Activated CD8-positive, alpha-beta memory T cell treated with anti-CD3 and anti-CD28 coated beads, Interleukin-2, amount 50 U/mL, for 48 hours (primary cell): ENCODE data around the gene VMAC.

Experiments used
- DNase-seq: peaks from one replicate; pipeline ENCODE4 v3.0.0-alpha.2; 2020

Gene VMAC

GRCh38 chr19:5932609-5933262 lies 28.1 kb downstream of the VMAC start:
- DNase-seq = no peak

DNA sequence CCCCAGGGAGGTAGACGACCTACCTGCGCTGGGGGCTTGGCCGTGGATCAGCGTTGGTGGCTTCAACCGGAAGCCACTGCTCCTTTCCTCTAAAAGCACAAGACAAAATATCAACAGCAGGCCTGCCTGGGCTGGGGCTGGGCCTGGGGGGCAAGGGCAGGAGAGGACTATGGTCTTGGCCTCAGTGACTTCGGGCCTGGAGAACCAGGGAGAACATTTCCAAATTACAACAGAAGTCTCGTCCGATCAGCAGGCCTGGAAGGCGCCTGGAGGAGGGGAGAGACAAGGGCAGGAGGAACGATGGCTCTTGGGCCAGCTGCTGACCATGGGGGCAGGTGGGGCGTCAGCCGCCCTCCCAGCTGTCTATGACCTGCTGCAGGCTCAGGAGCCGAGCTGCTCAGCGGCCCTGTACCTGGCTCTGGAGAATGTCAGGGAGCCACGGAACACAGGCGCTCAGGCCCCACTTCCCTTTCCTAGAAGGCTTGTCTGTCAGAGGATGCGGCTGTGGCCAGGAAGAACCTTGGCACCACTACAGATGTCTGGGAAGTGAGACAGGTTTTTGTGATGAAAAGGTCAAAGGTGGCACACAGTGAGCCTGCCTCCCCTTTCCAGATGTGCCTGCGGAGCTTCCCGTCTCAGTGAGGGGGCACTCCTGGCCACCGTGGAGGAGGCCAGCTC lies 28.9 kb downstream of the VMAC start:
- no peak for DNase-seq

- no peak for DNase-seq
Measured at GRCh38 chr19:5934069-5934401, 29.4 kb downstream of the VMAC start.

- DNase-seq = no peak
Measured at GRCh38 chr19:5934774-5935472, 30.3 kb downstream of the VMAC start.

GRCh38 chr19:5935473-5936291 lies 31.0 kb downstream of the VMAC start:
- DNase-seq = no peak

- DNase-seq = no peak
Measured at GRCh38 chr19:5936292-5936592, 31.6 kb downstream of the VMAC start.

GRCh38 chr19:5937550-5937949 lies 32.9 kb downstream of the VMAC start:
- DNase-seq = no peak

DNA sequence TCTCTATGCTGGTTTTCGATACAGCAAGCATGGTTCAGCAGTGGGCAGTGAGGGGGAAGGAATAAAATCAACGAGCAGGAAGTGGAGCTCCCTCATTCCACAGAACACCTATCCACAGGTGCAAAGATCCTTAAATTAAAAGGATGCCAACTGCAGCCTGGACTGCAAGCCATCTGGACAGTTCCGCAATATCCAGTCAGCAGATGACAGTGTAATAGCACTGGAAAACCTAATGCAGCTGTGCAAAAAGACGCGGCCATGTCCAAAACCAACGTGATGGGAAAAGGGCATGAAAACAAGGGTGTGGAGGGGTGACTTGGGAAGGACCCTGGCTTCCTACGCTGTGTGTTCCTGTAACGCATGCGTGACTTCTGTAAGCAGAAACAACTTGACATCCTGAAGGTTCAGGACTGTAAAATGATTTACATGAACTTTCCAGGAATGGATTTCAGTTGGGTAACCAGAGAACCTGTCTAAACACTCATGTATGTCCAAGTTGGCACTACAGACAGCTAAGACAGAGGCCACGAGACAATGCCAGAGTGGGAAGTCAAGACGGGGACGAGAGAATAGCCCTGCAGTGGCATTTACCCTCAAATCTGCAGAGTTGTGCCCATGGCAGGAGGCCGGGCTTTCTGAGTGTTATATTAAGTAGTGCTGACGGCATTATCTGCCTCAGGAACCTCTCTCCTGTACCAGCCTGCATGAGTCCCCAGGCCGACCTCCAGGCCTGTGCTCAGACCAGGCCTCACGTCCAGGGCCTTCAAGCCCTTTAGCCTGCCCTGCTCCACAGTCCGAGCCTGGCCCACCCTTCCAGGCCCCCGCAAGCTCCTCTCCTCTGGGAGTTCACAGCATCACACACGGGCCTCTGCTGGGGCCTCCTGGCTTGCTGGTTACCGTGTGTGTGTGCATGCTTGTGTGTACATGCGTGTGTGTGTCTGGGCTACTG lies 35.9 kb downstream of the VMAC start:
- DNase-seq = no peak

- no peak for DNase-seq
Measured at GRCh38 chr19:5941673-5942072, 37.0 kb downstream of the VMAC start.

GRCh38 chr19:5943045-5943444 lies 38.4 kb downstream of the VMAC start:
- no peak for DNase-seq

DNA sequence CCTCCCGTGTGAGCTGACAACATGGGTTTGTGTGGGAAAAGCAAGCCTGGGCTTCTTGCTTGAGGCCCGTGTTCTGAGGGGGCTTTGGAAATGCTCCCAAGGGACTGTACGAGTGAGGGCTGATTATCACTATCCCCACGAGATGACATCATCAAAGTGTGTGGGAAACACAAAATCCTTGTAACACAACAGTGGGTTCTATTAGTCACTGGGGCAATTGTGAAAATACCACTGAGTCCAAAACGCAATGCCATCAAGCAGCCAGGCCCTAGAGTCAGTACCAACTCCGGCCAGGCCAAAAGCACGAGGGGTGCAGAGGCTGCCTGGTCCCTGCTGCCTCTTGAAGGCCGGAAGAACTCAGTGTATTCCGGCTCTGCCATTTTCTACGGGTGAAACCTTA lies 39.0 kb downstream of the VMAC start:
- no peak for DNase-seq

DNA sequence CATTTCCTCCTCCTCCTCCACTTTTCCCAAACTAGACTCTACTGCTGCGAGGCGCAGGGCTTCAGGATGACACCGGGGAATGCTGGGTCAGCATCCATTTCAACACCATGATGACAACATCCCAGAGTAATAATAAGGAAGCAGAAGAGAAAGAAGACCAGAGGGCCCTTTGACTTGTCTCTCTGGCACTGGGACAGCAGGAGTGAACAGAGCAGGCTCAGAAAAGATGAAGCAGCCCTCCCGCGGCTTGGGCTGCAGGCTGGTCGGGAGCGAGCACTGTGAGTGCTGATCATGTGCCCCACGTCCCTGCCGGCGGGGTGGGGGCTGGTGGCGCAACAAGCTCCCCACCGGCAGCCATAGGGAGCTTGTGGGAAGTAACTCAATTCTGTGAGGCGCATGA lies 42.8 kb downstream of the VMAC start:
- DNase-seq = no peak

GRCh38 chr19:5948752-5949564 lies 44.3 kb downstream of the VMAC start:
- no peak for DNase-seq

DNA sequence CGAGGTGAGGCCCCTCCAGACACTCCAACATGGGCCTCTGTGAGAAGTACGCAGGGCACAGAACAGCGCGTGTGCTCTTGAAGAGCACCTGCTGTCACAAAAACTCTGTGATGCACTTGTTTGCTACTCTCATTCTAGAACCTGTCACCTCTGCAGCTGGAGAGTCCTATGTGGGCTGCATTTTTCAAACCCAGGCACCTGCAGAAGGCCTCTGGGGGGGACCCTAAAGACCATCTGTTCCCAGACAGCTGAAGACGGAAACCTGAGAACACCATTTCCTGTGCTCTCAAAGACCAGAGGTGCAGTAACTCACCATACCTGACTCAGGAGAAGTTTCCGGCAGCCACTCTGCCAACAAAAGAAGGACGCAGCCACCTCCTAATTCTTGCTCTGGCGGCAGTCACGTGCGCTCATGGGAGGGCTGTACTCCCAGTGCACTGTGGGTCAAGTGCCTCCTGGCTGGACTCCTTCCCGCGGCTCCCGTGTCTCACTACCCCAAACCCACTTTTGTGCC lies 45.2 kb downstream of the VMAC start:
- DNase-seq = peak; percentile 62

DNA sequence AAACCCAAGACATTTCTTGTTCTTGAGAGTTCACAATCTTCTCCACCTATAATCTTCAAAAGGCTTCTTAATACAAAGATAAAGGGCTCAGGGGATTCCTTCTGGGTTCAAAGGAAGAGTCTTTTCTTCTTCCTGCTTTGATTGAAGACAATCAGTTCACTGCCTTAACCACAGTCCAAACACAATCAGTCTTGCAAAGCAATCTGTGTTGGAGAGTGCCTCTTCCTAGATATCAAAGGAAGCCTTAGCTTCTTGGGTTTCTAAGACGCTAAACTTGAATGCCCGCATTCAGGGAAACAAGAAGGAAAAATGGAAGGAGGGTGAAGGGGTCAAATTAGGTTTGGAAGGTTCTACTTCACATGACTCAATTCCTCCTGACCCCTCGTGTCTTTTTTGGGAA lies 46.1 kb downstream of the VMAC start:
- no peak for DNase-seq

GRCh38 chr19:5951338-5951861 lies 46.7 kb downstream of the VMAC start:
- DNase-seq = no peak

DNA sequence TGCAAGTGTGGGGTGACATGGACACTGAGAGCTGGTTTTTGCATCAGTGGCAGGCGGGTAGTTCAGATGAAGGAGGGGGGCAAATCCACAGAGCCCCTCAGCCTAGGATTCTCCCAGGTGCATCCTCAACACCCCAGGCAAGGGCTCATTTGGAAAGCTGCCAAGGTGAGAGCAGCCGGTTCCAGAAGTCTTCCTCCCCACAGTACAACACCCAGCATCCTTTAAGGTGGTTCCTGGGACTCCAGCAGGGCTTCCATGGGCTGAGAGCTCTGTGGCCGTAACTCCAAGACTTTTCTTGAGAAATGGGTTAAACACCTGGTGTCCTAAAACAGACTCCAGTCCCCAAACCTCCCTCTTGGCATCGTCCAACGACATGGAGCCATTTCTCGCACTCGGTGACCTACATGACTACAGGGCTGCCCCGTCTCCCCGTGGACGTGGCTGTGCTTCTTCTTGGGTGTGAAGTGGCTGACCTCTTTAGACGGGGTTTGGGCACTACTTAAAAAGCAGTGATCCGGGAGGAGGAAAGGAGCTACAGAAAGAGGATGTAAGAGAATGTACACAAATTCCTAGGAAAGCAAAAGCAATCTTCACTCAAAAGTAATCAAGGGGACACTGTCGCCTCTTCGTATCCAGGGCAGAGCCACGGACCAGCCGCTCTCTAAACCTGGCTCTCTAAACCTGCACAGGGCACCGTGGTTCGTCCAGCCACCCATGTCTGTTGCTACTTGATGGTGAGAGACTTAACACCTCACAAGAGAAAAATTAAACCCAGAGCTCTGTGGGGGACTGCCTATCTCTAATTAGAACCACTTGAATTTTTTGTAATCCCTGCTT lies 47.7 kb downstream of the VMAC start:
- no peak for DNase-seq

DNA sequence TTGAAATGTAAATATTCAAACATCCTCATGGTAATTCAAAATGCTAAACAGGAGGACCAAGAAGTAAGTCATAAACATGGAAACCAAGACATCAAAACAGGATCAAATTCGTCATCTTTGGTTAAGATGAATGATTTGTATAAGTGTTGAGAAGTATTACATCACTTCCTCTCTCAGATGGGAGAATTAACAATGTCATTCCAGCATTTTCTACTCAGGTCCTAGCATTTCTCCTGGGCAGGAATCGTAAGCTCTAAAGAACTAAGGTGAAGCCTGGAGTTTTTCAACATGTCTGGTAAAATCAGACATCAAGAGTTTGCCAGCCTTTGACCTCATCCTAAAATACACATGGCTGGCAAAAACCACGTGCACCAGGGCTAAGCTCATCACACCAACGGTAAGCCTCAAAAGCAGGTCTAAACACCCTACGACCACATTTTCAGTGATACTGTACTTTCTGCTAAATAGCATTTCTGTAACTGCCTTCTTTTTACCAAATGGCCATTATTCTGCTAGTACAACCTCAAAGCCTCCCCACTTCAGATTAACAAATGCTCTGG lies 48.4 kb downstream of the VMAC start:
- no peak for DNase-seq

DNA sequence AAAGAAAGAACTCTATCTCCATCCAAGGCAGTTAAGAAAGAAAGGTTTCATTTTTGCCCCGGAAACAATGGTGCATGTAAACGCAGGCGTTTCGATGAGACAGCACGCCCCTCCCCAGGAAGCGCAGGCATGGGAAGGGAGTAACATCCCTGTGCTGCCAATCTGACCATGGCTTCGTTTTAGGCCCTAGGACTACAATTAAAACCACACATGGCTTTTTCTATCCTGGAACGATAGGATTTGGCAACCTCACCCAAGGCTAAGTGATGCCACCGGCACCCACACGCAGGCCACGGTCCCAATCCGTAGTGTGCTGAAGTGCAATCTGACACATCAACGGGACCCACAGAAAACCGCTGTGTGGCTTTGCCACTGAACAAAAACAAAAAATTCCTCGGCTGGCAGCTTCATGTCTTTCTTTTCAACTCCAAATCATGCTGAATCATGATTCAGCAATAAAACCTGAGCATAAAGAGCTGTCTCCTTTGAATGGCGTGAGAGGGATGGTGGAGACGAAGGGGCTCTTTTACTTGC lies 49.1 kb downstream of the VMAC start:
- DNase-seq = peak; percentile 72

DNA sequence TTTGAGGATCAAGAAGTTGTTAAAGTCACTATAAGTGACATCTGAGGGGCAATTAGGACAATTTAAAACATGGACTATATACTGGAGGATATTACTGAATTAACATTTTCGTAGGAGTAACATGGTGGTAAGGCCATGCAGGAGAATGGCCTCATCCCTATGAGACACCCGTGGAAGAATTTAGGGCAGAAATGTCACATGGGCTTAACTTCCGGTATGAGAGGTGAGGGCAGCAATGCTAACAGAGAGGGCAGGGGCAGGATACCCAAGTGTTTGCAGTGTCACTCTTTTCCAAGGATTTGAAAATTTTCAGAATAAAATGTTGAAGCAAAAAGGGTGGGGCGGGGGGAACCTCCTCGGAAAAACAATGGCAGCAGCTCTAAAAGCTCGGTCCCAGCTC lies 49.6 kb downstream of the VMAC start:
- no peak for DNase-seq
